H9 (cell line): ENCODE measurements around the gene RBKS. TPM values are rescaled to one million over a fixed set of nuclear protein-coding genes. Genes with fewer than 3 reads are reported as not detected.

Experiments
- DNase-seq: peaks from one replicate; pipeline ENCODE4 v3.0.0-alpha.2; 2017
- H2AFZ ChIP-seq: one replicate; pipeline ENCODE4 v1.6.1; 2013; ENCODE audit warnings: mild to moderate bottlenecking, low read length, control low read depth, moderate library complexity
- H2AK5ac ChIP-seq: 2 replicates; pipeline ENCODE4 v1.6.1; 2013; ENCODE audit warnings: low read length, control low read depth, mixed read lengths; ENCODE audit not compliant: insufficient read length
- H2BK120ac ChIP-seq: one replicate; pipeline ENCODE4 v1.6.1; 2013; ENCODE audit warnings: low read depth, mild to moderate bottlenecking, low read length, control low read depth, inconsistent platforms; ENCODE audit not compliant: poor library complexity, severe bottlenecking
- H2BK12ac ChIP-seq: 2 replicates; pipeline ENCODE4 v1.6.1; 2013; ENCODE audit warnings: low read length, control low read depth, mixed read lengths, low read depth; ENCODE audit not compliant: insufficient read length
- H2BK15ac ChIP-seq: 2 replicates; pipeline ENCODE4 v1.6.1; 2013; ENCODE audit warnings: low read depth, low read length, control low read depth
- H2BK20ac ChIP-seq: one replicate; pipeline ENCODE4 v1.6.1; 2013; ENCODE audit warnings: low read depth, mild to moderate bottlenecking, low read length, control low read depth, inconsistent platforms; ENCODE audit not compliant: poor library complexity, severe bottlenecking
- H2BK5ac ChIP-seq: 2 replicates; pipeline ENCODE4 v1.6.1; 2013; ENCODE audit warnings: low read length, control low read depth, mixed read lengths; ENCODE audit not compliant: insufficient read length
- H3K14ac ChIP-seq: 2 replicates; pipeline ENCODE4 v1.6.1; 2013; ENCODE audit warnings: low read length, control low read depth; ENCODE audit not compliant: insufficient read depth
- H3K18ac ChIP-seq: 2 replicates; pipeline ENCODE4 v1.6.1; 2013; ENCODE audit warnings: low read depth, mild to moderate bottlenecking, mixed read lengths, low read length, control low read depth; ENCODE audit not compliant: insufficient read length
- H3K23ac ChIP-seq: 2 replicates; pipeline ENCODE4 v1.6.1; 2013; ENCODE audit warnings: low read length, control low read depth, mixed read lengths, low read depth; ENCODE audit not compliant: insufficient read length
- H3K23me2 ChIP-seq: 2 replicates; pipeline ENCODE4 v1.6.1; 2013; ENCODE audit warnings: low read depth, mild to moderate bottlenecking, mixed read lengths, low read length, control low read depth; ENCODE audit not compliant: insufficient read length, poor library complexity, severe bottlenecking
- H3K27ac ChIP-seq: 2 replicates; pipeline ENCODE4 v1.5.1; 2013; ENCODE audit warnings: low read length, control low read depth, mixed read lengths, low read depth; ENCODE audit not compliant: insufficient read length
- H3K27me3 ChIP-seq: 2 replicates; pipeline ENCODE4 v1.6.1; 2013; ENCODE audit warnings: low read length, control low read depth, inconsistent platforms; ENCODE audit not compliant: insufficient read depth
- H3K4ac ChIP-seq: 2 replicates; pipeline ENCODE4 v1.6.1; 2013; ENCODE audit warnings: low read depth, mild to moderate bottlenecking, control low read depth, inconsistent platforms, low read length, moderate library complexity
- H3K4me1 ChIP-seq: 2 replicates; pipeline ENCODE4 v1.6.1; 2013; ENCODE audit warnings: low read length, control low read depth, inconsistent platforms; ENCODE audit not compliant: insufficient read depth
- H3K4me2 ChIP-seq: 2 replicates; pipeline ENCODE4 v1.6.1; 2013; ENCODE audit warnings: low read length, control low read depth, mixed read lengths; ENCODE audit not compliant: insufficient read length, insufficient read depth
- H3K56ac ChIP-seq: 2 replicates; pipeline ENCODE4 v1.6.1; 2013; ENCODE audit warnings: low read depth, mild to moderate bottlenecking, mixed read lengths, low read length, control low read depth; ENCODE audit not compliant: insufficient read length
- H3K79me1 ChIP-seq: 2 replicates; pipeline ENCODE4 v1.6.1; 2013; ENCODE audit warnings: low read depth, mild to moderate bottlenecking, moderate library complexity, low read length, control low read depth, inconsistent platforms; ENCODE audit not compliant: insufficient read depth, poor library complexity, severe bottlenecking
- H3K79me2 ChIP-seq: 2 replicates; pipeline ENCODE4 v1.6.1; 2013; ENCODE audit warnings: low read length, control low read depth, inconsistent platforms; ENCODE audit not compliant: insufficient read depth
- H3K9ac ChIP-seq: 2 replicates; pipeline ENCODE4 v1.6.1; 2013; ENCODE audit warnings: low read length, control low read depth, mixed read lengths; ENCODE audit not compliant: insufficient read length; ENCODE audit errors: extremely low read depth
- H3K9me3 ChIP-seq: one replicate; pipeline ENCODE4 v1.6.1; 2013; ENCODE audit warnings: low read depth, low read length, inconsistent platforms; ENCODE audit not compliant: control insufficient read depth
- H3T11ph ChIP-seq: one replicate; pipeline ENCODE4 v1.6.1; 2013; ENCODE audit warnings: mild to moderate bottlenecking, low read length, control low read depth, inconsistent platforms
- H4K20me1 ChIP-seq: one replicate; pipeline ENCODE4 v1.6.1; 2013; ENCODE audit not compliant: control insufficient read depth, insufficient read length, insufficient read depth
- H4K5ac ChIP-seq: 2 replicates; pipeline ENCODE4 v1.6.1; 2013; ENCODE audit warnings: low read depth, mild to moderate bottlenecking, mixed read lengths, low read length, control low read depth; ENCODE audit not compliant: insufficient read length
- H4K8ac ChIP-seq: replicated peaks from 2 replicates; pipeline ENCODE4 v1.6.1; 2013; ENCODE audit warnings: low read length, control low read depth, mixed read lengths, low read depth; ENCODE audit not compliant: insufficient read length
- H4K91ac ChIP-seq: 2 replicates; pipeline ENCODE4 v1.6.1; 2013; ENCODE audit warnings: low read depth, mild to moderate bottlenecking, moderate library complexity, mixed read lengths, low read length, control low read depth; ENCODE audit not compliant: insufficient read length
- H3K27ac Mint-ChIP-seq, 3 experiments: 2 replicates in 2 of 3; 3 replicates in 1 of 3; pipeline ENCODE4 v1.8.0; 2020 to 2021; ENCODE audit warnings: mixed read lengths in 3 of 3, mild to moderate bottlenecking in 1 of 3, moderate library complexity in 1 of 3
- H3K27me3 Mint-ChIP-seq: 2 replicates; pipeline ENCODE4 v1.8.0; 2021; ENCODE audit warnings: low read depth, mild to moderate bottlenecking, moderate library complexity, mixed read lengths
- H3K36me3 Mint-ChIP-seq, 3 experiments: 2 replicates in 2 of 3; 3 replicates in 1 of 3; pipeline ENCODE4 v1.8.0; 2020 to 2021; ENCODE audit warnings: low read depth in 3 of 3, mixed read lengths in 3 of 3; ENCODE audit not compliant: insufficient read depth in 1 of 3
- H3K4me1 Mint-ChIP-seq, 2 experiments: 2 replicates each; pipeline ENCODE4 v1.8.0; 2020; ENCODE audit warnings: mixed read lengths in 2 of 2
- H3K4me3 Mint-ChIP-seq, 2 experiments: 2 replicates in 1 of 2; 3 replicates in 1 of 2; pipeline ENCODE4 v1.8.0; 2020 to 2021; ENCODE audit warnings: mild to moderate bottlenecking in 2 of 2, mixed read lengths in 2 of 2, moderate library complexity in 1 of 2
- H3K9me3 Mint-ChIP-seq, 2 experiments: 2 replicates in 1 of 2; 3 replicates in 1 of 2; pipeline ENCODE4 v1.8.0; 2020; ENCODE audit warnings: mild to moderate bottlenecking in 2 of 2, mixed read lengths in 2 of 2, moderate library complexity in 1 of 2
- CTCF ChIP-seq: fragments of 200-600 bp; sonication (generic); conservative IDR thresholded peaks from 3 replicates; pipeline ENCODE4 v1.8.0; 2021; ENCODE audit warnings: antibody characterized with exemption, mild to moderate bottlenecking
- WGBS: extraction: QIAGEN DNeasy Blood & Tissue Kit; methylation state at CpG from one replicate; pipeline ENCODE4 v1.1.7; 2013; ENCODE audit warnings: missing lambda C conversion rate, low lambda C conversion rate, mixed read lengths; ENCODE audit not compliant: insufficient read length; ENCODE audit errors: extremely low coverage; 5-methylcytosine and 5-hydroxymethylcytosine counted together
- total RNA-seq: library from RNA; stranded (reverse); gene quantifications from 2 replicates; pipeline ENCODE4 v1.2.1, GENCODE V29; 2021

Gene RBKS
- total RNA-seq, 1 experiment from 2014 or later: 2.3 TPM

GRCh38 chr2:27738349-27739057, 151.7 kb downstream of the RBKS start:
- Histone ChIP-seq H3K79me2 (no peaks in the 10 kb centered on the region), H3K23me2 (peaks cover 10% of the 10 kb centered on the region), H4K8ac (no peak overlapping the region), H3T11ph (no peak overlapping the region), H3K27ac (no peak overlapping the region), H4K91ac (no peak overlapping the region), H4K5ac (no peak overlapping the region), H3K18ac (no peak overlapping the region), H2AK5ac (no peak overlapping the region), H3K4me2 (no peak overlapping the region), H3K79me1 (no peaks in the 10 kb centered on the region), H3K9me3 (no peaks in the 10 kb centered on the region), H3K27me3 (no peaks in the 10 kb centered on the region), H2BK15ac (no peak overlapping the region), H2BK12ac (no peak overlapping the region), H3K56ac (no peak overlapping the region), H4K20me1 (no peaks in the 10 kb centered on the region), H3K9ac (no peak overlapping the region), H2BK20ac (no peak overlapping the region), H3K4ac (no peak overlapping the region), H2BK5ac (no peak overlapping the region), H2BK120ac (no peak overlapping the region), H3K4me1 (no peaks in the 10 kb centered on the region), H2AFZ (no peak overlapping the region), H3K14ac (no peak overlapping the region), H3K23ac (no peak overlapping the region)
- Mint-ChIP-seq H3K4me3 (no peak overlapping the region), H3K9me3 (peaks cover 11 to 12% of the 10 kb centered on the region in 2 experiments), H3K4me1 (peaks cover 13 to 14% of the 10 kb centered on the region in 2 experiments), H3K36me3 (peaks cover 0 to 12% (median 0%) of the 10 kb centered on the region in 3 experiments; a peak in 1 of 7 replicates), H3K27ac (no peak overlapping the region), H3K27me3 (no peaks in the 10 kb centered on the region; the same call in 1 of the 2 replicates)
- DNase-seq: no peak
- TF ChIP-seq CTCF: no peak
- WGBS: no CpG with 5 or more reads among the region's 13 CpGs
